T-helper 2 cell treated with Interferon-gamma antibody and Interleukin-4, amounts not matched to agents 5 μg/mL and 100 μg/mL, for 36 hours (primary cell): ENCODE data around the gene TMPRSS11A.

Experiments
- DNase-seq: peaks from one replicate; pipeline ENCODE4 v3.0.0; 2021; ENCODE audit warnings: low spot score
- H3K27ac Mint-ChIP-seq: one replicate; pipeline ENCODE4 v1.8.0; 2021; ENCODE audit warnings: mild to moderate bottlenecking, mixed read lengths
- H3K27me3 Mint-ChIP-seq: one replicate; pipeline ENCODE4 v1.8.0; 2021; ENCODE audit warnings: low read depth, mixed read lengths
- H3K36me3 Mint-ChIP-seq: one replicate; pipeline ENCODE4 v1.8.0; 2021; ENCODE audit warnings: low read depth, mixed read lengths
- H3K4me1 Mint-ChIP-seq: one replicate; pipeline ENCODE4 v1.8.0; 2021; ENCODE audit warnings: low read depth, mixed read lengths
- H3K4me3 Mint-ChIP-seq: one replicate; pipeline ENCODE4 v1.8.0; 2022; ENCODE audit warnings: mild to moderate bottlenecking, moderate library complexity, mixed read lengths
- H3K9me3 Mint-ChIP-seq: one replicate; pipeline ENCODE4 v1.8.0; 2021; ENCODE audit warnings: mixed read lengths

The TMPRSS11A gene

DNA sequence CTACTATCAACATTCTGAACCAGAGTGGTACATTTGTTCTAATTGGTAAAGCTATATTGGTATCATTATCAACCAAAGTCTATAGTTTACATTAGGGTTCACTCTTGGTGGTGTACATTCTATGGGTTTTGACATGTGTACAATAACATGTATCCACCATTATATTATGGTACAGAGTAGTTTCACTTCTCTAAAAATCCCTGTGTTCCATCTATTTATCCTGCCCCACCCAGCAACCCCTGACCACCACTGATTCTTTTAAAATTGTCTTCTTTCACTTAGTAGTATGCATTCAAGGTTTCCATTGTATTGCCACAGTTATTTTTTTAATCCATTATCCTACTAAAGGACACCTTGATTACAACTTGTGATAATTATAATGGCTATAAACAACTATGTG is 64.2 kb downstream of the TMPRSS11A start:
- no peak for DNase-seq
- peaks cover 2% of the 10 kb centered on the region for H3K27me3 Mint-ChIP-seq
- H3K27ac Mint-ChIP-seq, result no peak overlapping the region
- H3K9me3 Mint-ChIP-seq, result peaks cover 4% of the 10 kb centered on the region
- H3K4me3 Mint-ChIP-seq, result no peak overlapping the region
- no peaks in the 10 kb centered on the region for H3K36me3 Mint-ChIP-seq
- no peaks in the 10 kb centered on the region for H3K4me1 Mint-ChIP-seq

DNA sequence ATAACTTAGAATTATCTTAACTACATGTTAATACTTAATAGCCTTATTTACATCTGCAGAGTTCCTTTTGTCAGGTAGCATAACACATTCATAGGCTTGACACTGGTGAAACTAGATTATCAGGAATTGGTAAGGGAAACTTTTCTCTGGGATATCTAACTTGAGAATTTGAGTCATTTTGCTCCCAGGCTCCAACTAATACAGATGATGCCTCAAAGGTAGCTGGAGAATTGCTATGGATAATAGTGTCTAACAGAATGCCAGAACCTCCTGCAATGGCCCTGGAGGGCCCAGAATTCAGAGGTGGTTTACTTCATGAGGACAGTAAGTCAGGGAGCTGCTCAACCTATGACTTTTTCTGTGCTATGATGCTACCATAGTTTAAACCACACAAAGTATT is 65.6 kb downstream of the TMPRSS11A start:
- no peak overlapping the region for H3K4me3 Mint-ChIP-seq
- no peaks in the 10 kb centered on the region for H3K36me3 Mint-ChIP-seq
- H3K27ac Mint-ChIP-seq, result no peak overlapping the region
- H3K4me1 Mint-ChIP-seq, result no peaks in the 10 kb centered on the region
- H3K9me3 Mint-ChIP-seq, result peaks cover 4% of the 10 kb centered on the region
- no peak for DNase-seq
- H3K27me3 Mint-ChIP-seq, result no peaks in the 10 kb centered on the region

DNA sequence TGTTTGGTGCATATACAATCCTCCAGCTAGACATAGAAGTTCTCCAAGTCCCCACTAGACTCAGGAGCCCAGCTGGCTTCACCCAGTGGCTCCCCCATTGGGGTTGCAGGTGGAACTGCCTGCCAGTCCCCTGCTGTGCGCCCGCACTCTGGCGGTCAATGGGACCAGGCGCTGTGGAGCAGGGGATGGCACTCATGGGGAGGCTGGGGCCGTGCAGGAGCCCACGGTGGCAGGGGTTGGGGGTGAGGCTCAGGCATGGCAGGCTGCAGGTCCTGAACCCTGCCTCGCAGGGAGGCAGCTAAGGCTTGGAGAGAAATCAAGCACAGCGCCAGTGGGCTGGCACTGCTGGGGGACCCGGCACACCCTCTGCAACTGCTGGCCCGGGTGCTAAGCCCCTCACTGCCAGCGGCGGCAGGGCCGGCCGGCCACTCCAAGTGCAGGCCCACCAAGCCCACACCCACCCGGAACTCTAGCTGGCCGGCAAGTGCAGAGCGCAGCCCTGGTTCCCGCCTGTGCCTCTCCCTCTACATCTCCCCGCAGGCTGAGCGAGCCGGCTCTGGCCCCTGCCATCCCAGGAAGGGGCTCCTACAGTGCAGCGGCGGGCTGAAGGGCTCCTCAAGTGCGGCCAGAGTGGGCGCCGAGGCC is 66.8 kb downstream of the TMPRSS11A start:
- H3K27me3 Mint-ChIP-seq, result no peaks in the 10 kb centered on the region
- H3K4me1 Mint-ChIP-seq, result no peaks in the 10 kb centered on the region
- no peak for DNase-seq
- no peak overlapping the region for H3K4me3 Mint-ChIP-seq
- H3K27ac Mint-ChIP-seq, result no peak overlapping the region
- peaks cover 4% of the 10 kb centered on the region for H3K9me3 Mint-ChIP-seq
- no peaks in the 10 kb centered on the region for H3K36me3 Mint-ChIP-seq

DNA sequence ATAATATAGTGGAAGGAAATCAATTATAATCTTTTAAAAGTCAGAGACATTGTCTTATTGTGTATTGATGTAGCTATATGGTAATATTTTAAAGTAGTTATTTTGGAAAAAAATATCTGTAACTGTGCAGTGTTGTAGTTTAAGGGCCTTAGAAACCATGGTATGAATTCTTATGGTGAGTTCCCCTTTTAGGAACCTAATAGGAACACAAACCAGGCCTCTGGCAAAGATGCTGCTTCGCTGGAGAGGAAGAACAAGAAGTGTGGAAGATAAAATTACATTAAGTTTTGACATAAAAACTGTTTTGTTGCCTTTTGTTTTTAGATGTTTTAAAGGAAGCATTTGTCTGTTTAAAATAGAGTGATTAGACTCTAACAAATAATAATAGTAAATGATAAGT is 68.6 kb downstream of the TMPRSS11A start:
- Mint-ChIP-seq H3K4me1 (no peaks in the 10 kb centered on the region), H3K27ac (no peak overlapping the region), H3K9me3 (peaks cover 4% of the 10 kb centered on the region), H3K27me3 (no peaks in the 10 kb centered on the region), H3K36me3 (no peaks in the 10 kb centered on the region), H3K4me3 (no peak overlapping the region)
- DNase-seq, result no peak

DNA sequence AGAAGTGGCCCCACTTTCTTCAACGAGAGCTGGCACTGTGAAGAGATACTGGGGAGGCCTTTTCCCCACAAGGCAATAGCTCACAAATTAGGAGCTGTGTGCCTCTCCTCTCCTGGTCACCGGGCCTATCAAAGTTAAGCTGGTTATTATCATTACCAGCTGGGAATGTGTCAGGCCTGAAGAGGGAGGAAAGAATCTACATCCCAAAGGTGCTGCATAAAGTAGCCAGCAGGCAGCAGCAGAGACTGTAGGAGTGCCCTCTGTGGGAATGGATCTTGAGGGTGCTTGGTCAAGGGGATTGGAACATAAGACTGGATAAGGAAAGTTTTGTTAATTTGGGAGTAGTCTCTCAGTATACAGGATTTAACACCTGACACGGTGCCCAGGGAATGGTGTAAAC is 70.4 kb downstream of the TMPRSS11A start:
- no peak overlapping the region for H3K4me3 Mint-ChIP-seq
- no peaks in the 10 kb centered on the region for H3K27me3 Mint-ChIP-seq
- no peak overlapping the region for H3K27ac Mint-ChIP-seq
- DNase-seq, result no peak
- no peaks in the 10 kb centered on the region for H3K36me3 Mint-ChIP-seq
- no peaks in the 10 kb centered on the region for H3K4me1 Mint-ChIP-seq
- peaks cover 4% of the 10 kb centered on the region for H3K9me3 Mint-ChIP-seq

DNA sequence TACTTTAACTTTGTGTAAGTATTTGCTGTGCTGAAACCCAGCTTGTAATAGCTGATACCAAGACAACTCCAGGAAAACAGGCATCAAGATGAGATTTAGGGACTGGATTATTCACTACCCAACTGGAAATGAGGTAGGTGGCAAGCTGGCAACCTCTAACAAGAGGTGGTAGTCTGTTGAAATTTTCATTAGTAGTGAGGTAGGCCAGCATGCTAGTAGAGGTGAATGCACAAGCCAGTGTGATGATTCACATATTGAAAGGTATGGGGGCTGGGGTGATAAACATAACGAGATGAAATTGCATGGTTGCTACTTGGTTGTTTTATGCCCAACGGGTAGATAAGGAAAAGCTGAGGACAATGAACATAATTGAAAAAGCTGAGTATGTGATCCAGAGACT is 71.0 kb downstream of the TMPRSS11A start:
- Mint-ChIP-seq H3K4me1 (no peaks in the 10 kb centered on the region), H3K36me3 (no peaks in the 10 kb centered on the region), H3K4me3 (no peak overlapping the region), H3K9me3 (peaks cover 4% of the 10 kb centered on the region), H3K27me3 (no peaks in the 10 kb centered on the region), H3K27ac (no peak overlapping the region)
- DNase-seq, result no peak

DNA sequence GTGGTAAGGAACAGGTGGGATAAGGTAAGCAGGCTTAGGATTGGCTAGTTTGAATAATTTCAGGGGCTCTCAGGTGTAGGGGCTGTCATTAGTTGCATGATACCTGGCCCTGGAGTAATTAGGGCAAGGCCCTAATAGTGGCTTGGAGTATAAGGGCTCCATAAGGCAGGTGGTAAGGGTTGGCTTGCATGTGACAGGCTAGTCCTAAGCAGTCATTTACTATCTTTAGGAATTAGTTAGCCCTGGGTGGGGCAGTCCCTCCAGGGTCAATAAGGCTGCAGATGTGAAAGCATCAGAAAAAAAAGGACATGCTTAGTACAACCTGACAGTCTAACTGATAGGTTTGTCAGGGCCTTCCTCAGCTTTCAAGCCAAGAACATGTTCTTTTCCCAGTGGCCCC is 71.6 kb downstream of the TMPRSS11A start:
- Mint-ChIP-seq H3K36me3 (no peaks in the 10 kb centered on the region), H3K9me3 (peaks cover 4% of the 10 kb centered on the region), H3K4me3 (no peak overlapping the region), H3K27me3 (no peaks in the 10 kb centered on the region), H3K27ac (no peak overlapping the region), H3K4me1 (no peaks in the 10 kb centered on the region)
- DNase-seq, result no peak

DNA sequence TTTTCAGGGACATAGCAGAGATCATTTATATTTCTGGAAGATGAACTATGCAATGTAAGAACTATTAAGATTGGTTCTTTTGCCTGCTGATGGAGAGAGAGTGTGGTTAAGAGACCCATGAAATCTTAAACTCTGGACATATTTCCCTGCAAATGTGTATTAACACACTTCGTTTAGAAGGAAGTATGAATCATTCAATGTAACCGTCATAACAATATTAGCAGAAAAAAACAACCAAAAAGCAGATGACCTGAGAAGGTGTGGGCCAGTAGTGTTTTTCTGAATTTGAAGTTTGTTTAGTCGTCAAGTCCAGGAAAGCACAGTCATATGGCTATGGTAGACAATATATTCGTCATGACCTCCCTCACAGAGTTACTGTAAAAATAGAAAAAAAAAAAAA is 77.0 kb downstream of the TMPRSS11A start:
- Mint-ChIP-seq H3K4me1 (no peaks in the 10 kb centered on the region), H3K36me3 (no peaks in the 10 kb centered on the region), H3K27me3 (peaks cover 5% of the 10 kb centered on the region), H3K4me3 (no peak overlapping the region), H3K9me3 (no peaks in the 10 kb centered on the region), H3K27ac (no peak overlapping the region)
- no peak for DNase-seq

DNA sequence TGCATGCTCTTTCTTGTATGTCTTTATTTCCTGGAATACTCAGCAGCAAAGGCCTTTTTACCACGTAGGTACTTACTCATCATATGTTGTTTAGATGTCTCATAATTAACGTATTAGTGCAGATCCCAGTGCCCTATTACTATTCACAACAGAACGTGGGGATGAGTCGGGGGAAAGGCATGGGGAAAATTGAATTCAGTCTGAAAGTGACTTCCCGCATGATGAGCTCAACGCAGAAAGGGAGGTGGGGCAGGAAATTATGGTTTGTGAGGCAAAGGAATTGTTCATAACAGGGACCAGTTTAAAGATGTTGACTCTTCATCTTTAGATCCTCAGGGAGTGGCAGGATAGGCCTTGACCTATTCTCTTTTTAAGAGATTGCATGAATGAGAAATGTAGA is 77.5 kb downstream of the TMPRSS11A start:
- H3K4me3 Mint-ChIP-seq, result no peak overlapping the region
- H3K27ac Mint-ChIP-seq, result no peak overlapping the region
- no peaks in the 10 kb centered on the region for H3K36me3 Mint-ChIP-seq
- peaks cover 5% of the 10 kb centered on the region for H3K27me3 Mint-ChIP-seq
- no peak for DNase-seq
- H3K9me3 Mint-ChIP-seq, result no peaks in the 10 kb centered on the region
- no peaks in the 10 kb centered on the region for H3K4me1 Mint-ChIP-seq

DNA sequence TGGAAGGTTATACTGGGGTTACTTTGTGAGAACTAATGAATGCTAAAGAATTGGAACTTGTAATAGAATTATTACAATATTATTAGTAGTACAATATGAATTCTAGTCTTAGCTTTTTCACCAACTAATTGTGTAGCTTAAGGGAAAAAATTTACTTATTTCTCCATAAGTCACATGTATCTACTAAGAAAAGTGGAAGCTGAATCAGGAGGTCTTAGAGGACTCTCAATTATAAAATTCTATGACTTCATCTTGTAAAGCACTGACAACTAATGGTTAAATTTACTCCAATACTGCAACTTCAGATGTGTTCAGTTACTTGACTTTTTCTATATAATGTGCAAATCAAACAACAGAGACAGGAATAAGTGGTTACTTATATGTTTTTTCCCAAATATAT is 78.6 kb downstream of the TMPRSS11A start:
- Mint-ChIP-seq H3K27me3 (peaks cover 5% of the 10 kb centered on the region), H3K4me1 (no peaks in the 10 kb centered on the region), H3K4me3 (no peak overlapping the region), H3K27ac (no peak overlapping the region), H3K9me3 (no peaks in the 10 kb centered on the region), H3K36me3 (no peaks in the 10 kb centered on the region)
- DNase-seq, result no peak

DNA sequence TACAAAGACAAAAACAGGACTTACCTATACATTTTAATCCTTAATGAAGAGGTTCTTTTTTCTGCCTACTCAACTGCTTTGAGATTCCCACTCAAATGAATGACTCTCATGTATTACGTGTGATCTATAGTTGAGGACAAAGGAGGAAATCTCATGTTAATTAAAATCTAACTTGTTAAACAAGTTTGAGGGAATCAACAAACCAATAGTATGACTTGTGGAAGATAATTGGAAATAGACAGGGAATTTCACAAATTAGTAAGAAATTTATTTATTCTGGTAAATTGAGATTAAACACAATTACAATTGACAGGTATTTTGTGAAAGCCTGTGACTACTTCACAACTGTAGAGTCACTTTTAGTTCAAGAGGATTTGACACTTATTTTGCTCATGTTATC is 79.4 kb downstream of the TMPRSS11A start, which contains the start of gene TMPRSS11D:
Gene TMPRSS11D, minus strand, starts transcription at position 101 of the 400 bp plus-strand sequence. Its CDS starts 69 bp downstream, at position 32.
- no peak for DNase-seq
- Mint-ChIP-seq H3K4me3 (no peak within 1 kb of the TSS), H3K27me3 (peaks cover 5% of the 10 kb centered on the region), H3K9me3 (no peaks in the 10 kb centered on the region), H3K4me1 (no peaks in the 10 kb centered on the region), H3K36me3 (no peaks in the 10 kb centered on the region), H3K27ac (no peak within 1 kb of the TSS)

DNA sequence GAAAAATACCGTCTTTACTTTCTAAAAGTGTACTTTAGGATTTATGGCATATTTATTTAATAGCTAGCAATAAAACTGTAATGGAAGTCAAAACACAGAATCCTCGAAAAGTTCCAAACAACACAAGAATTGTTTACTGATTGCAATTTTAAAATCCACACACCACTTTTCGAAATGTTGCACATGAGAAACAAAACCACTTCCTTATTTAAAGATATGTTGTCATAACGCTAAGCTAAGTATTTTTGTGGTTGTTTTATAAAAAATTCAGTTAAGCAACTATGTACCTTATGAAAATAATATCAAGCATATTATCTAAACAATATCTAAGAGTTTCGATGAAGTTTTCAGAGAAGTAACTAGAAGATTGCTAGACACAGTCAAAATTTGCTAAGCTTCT is 79.8 kb downstream of the TMPRSS11A start:
- Mint-ChIP-seq H3K4me1 (no peaks in the 10 kb centered on the region), H3K27me3 (peaks cover 5% of the 10 kb centered on the region), H3K36me3 (no peaks in the 10 kb centered on the region), H3K27ac (no peak overlapping the region), H3K4me3 (no peak overlapping the region), H3K9me3 (no peaks in the 10 kb centered on the region)
- no peak for DNase-seq

DNA sequence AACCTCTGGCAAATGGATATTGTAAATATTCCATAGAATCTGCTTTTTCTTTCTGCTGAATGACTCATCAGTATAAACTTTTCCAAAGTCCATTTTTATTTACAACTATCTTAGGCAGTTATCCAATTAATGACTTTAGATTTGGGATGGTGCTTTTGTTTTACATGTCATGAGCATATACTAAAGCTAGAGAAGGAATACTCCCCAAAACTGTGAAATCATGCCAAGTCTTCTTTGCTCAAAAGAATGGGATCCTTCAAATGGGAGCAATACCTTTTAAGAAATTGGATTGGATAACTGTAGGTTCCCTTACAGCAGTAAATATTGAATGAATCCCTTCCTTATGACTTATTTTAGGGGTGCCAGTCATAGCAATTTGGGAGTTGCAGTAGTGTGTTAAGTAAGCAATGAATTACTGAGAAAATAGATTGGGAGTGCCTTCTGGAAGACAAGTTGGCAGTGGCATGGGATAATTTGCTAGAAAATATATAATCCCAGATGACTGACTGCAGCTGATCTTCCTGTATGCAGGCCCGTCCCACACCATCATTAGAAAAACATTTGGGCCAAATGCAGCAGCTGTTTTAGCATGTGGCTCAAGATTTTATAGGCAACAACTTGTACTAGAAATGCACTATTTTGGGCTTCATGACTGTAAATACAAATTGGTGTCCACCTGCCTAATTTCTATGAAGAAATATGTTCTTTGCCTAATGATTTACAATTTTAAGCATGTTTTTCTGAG is 82.3 kb downstream of the TMPRSS11A start:
- no peaks in the 10 kb centered on the region for H3K36me3 Mint-ChIP-seq
- H3K4me3 Mint-ChIP-seq, result no peak overlapping the region
- H3K4me1 Mint-ChIP-seq, result no peaks in the 10 kb centered on the region
- H3K27me3 Mint-ChIP-seq, result peaks cover 8% of the 10 kb centered on the region
- DNase-seq, result no peak
- H3K9me3 Mint-ChIP-seq, result no peaks in the 10 kb centered on the region
- H3K27ac Mint-ChIP-seq, result no peak overlapping the region

DNA sequence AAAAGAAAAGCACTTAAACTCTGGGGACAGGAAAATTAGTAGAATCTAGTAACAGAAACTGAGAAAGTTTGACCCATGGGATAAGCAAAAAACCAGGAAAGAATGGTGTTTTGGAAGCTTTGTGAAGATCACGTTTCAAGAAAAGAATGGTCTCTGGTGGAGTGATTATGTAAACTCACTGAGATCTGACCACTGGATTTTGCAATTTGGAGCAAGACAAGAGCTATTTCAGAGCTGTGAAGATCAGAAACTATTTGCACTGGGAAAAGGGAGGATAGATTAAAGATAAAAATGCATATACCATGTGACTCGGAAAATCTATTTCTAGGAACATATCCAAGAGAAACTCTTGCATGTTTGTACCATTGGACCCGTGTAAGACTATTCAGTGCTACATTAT is 83.8 kb downstream of the TMPRSS11A start:
- no peaks in the 10 kb centered on the region for H3K36me3 Mint-ChIP-seq
- no peaks in the 10 kb centered on the region for H3K9me3 Mint-ChIP-seq
- no peak for DNase-seq
- H3K4me3 Mint-ChIP-seq, result no peak overlapping the region
- H3K27me3 Mint-ChIP-seq, result peaks cover 8% of the 10 kb centered on the region
- H3K4me1 Mint-ChIP-seq, result no peaks in the 10 kb centered on the region
- H3K27ac Mint-ChIP-seq, result no peak overlapping the region

DNA sequence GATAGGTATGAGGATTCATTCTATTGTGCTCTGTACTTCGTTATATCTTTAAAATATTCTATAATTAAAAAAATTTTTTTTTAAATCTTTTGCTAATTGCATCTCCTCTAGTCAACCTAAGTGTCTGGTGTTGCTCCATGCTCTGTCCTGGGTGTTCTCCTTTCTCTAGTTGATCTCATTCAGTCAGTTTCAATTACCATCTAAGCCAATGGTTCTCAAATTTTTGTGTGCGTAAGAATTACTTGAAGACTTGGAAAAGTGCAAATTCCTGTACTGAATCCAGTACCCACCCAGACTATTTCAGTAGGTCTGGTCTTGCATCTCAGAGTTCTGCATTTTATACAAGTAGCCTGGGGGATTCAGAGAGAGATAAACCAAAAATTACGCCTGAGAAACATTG is 86.2 kb downstream of the TMPRSS11A start:
- Mint-ChIP-seq H3K36me3 (no peaks in the 10 kb centered on the region), H3K27me3 (peaks cover 3% of the 10 kb centered on the region), H3K27ac (no peak overlapping the region), H3K9me3 (no peaks in the 10 kb centered on the region), H3K4me3 (no peak overlapping the region), H3K4me1 (no peaks in the 10 kb centered on the region)
- DNase-seq, result no peak
